OCI-LY1 (cell line): ENCODE results near the gene RANBP17.

Source experiments
- CTCF ChIP-seq: fragments of 200-600 bp; sonication (generic), shearing (Covaris generic); IDR thresholded peaks from 2 replicates; pipeline ENCODE4 v1.5.1; 2017; ENCODE audit warnings: mild to moderate bottlenecking, antibody characterized with exemption, low read length, moderate library complexity, mixed read lengths
- EZH2 ChIP-seq: fragments of 200-600 bp; sonication (generic), shearing (Covaris generic); IDR thresholded peaks from 2 replicates; pipeline ENCODE4 v1.8.0; 2017; ENCODE audit warnings: borderline replicate concordance, mixed run types, mild to moderate bottlenecking, antibody characterized with exemption, low read length, moderate library complexity, mixed read lengths

- TF ChIP-seq CTCF (no peak), EZH2 (no peak)
Measured at GRCh38 chr5:171149333-171149732, 287.5 kb downstream of the RANBP17 start.
